ENCODE data around the gene CNR2.

CNR2 gene
- 0 to 2.5 (median 0.05) reads per million in 17 experiments for total RNA-seq

DNA sequence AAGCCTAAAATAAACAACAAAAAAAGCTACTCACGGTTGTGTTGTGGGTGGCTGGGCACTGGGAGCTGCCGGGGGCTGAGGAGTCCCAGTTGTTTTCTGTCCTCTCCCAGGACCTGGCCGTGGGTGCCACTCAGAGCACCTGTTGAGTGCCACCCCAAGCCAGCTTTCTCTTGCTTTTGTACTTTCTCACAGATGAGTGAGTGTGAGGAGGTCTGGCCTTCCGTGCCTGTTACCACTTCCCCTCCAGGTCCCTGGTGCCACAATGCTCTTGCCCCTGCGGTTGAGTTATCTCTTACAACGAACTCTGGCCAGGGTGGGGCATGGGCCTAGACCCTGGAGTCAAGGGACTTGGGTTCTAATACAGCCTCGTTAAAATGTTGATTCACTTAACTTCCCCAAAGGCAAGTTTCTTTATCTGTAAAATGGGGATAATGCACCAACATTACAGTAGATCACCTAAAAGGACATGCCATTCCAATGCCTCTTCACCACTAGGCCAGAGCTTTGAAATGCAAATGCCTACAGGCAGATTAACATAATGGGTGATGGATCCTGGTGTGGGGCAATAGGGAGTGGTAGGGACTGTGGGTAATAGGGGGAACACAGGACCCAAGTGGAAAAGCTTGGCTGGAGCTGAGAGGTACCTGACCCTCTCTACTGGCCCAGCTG, at the start of gene CNR2:
CNR2 (minus strand) TSS at position 151 of the 669 bp plus-strand sequence. CDS start 37,745 bp downstream, outside the sequence.
- peak in 1 of 4 experiments; percentile 26 for DNase-seq

DNA sequence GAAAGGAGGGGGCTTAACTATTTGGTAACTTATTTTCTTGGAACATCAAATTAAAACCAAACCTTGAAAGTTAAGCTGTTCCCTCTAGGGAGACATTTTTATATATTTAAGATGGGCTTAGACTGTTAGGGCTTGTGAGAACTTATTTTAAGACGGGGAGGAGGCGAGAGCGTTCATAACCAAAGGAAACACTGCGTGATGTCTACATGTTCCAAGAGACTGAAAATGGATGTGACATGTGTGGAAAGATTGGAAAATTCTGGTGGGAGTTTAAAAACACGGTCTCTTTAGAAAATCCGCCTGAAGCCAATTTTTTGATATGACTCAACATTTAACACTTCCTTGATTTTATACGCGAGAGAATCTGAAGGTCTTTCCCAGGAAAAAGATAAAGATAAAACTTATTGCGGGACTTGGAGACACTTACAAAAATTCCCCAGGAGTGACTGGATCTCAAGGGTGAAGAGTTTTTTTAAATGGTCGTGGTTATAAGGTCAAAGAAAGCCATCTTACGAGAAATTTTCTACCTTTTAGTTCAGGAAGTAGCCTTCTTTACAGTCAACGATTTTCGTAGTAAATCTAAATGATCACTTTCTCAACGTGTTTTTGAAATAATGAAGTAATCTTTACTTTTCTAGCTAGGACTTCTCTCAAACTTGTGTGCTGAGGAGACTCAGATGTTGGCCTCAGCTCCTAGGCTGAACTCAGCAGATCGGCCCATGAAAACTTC, 47.3 kb upstream of the CNR2 start:
- peak; percentile 21 to 59 (median 38) for DNase-seq

- DNase-seq, result peak; percentile 97 to 99 (median 98)
These were observed 46.5 kb upstream of the CNR2 start, which contains the start of gene PNRC2 for GRCh38 chr1:23959461-23960290. Gene PNRC2 (plus strand): TSS chr1:23959828. CDS start chr1:23961458, 1,630 bp downstream.

DNA sequence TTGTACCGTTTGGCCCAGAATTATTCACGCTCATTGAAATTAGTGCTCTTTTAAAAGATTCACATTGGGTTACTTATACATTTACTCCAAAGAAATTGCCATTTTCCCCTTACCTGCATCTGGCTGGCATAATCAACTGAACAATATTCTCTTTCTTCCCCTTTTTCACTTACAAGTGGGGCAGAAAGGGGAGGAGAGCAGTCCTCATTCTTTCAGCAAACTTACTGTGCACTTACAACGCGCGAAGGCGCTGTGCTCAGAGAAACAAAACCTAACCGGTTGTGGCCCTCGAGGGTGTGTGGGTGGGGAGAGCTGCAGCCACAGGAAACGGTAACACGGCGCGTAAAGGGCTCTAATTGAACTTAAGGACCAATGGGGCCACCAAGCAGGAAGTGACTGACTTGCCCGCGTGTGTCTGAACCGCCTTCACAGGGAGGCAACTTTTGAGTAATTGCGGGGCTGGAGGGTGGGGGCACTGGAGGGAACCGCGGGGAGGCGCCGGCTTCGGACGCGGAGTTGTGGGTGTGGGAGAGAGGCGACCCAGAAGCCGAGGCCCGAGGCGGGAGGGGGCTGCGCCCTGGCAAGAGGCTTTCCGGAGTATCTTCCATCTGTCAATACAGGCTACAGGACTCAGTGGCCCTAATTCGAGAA, 45.8 kb upstream of the CNR2 start:
- peak; percentile 97 to 99 (median 98) for DNase-seq

GRCh38 chr1:23958040-23958809, 45.1 kb upstream of the CNR2 start:
- peak; percentile 32 to 49 (median 38) for DNase-seq

GRCh38 chr1:23957096-23957495, 43.9 kb upstream of the CNR2 start:
- DNase-seq, result no peak

GRCh38 chr1:23953020-23953419, 39.9 kb upstream of the CNR2 start:
- no peak for DNase-seq

DNA sequence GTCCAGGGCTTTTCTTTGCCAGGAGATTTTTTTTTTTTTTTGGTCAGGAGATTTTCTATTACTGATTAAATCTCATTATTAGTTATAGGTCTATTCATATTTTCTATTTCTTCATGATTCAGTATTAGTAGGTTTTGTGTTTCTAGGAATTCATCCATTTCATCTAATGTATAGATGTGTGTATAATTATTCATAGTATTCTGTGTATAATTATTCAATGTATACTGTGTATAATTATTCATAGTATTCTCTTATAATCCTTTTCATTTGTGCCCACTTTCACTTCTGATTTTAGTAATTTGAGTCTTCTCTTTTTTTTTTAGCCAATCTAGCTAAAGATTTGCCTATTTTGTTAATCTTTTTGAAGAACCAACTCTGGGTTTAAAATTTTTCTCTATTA, 34.2 kb upstream of the CNR2 start:
- DNase-seq, result no peak

- DNase-seq, result no peak
These were observed 23.5 kb upstream of the CNR2 start for GRCh38 chr1:23936481-23937176.

DNA sequence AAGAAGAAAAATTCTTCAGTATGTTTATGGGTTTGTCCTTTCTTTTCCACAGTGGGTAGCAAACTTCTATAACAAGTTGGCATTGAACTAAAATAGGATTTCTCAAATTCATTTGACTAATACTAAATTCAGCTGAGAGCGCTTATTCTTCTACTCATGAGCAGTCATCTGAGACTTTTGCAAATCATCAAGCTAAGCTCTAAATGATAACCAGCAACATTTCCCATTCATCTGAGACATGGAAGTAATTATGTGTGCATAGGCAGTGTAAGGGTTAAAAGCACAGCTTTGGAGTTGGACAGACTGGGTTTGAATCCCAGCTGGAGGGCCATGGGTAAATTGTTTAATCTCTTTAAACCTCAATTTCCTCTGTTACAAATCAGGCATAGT, 18.3 kb upstream of the CNR2 start:
- no peak for DNase-seq

GRCh38 chr1:23930861-23931490, 17.8 kb upstream of the CNR2 start:
- peak; percentile 56 to 88 (median 67) for DNase-seq

GRCh38 chr1:23930270-23930669, 17.1 kb upstream of the CNR2 start:
- DNase-seq, result no peak

DNA sequence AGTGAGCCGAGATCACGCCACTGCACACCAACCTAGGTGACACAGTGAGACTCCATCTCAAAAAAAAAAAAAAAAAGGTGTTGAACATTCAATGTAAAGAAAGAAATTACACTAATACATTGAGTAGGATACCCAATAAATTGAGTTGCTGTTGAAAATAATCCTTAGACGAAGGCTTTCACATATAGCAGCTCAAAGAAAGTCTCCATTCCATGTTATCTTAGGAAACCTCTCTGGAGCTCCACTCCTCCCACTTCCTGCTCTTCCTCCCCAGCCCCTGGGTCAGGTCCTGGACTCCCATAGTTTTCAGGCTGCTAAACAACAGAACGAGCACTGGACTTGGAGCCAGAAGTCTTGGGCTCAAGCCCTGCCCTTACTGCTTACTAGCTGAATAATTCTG, 15.6 kb upstream of the CNR2 start:
- no peak for DNase-seq

DNA sequence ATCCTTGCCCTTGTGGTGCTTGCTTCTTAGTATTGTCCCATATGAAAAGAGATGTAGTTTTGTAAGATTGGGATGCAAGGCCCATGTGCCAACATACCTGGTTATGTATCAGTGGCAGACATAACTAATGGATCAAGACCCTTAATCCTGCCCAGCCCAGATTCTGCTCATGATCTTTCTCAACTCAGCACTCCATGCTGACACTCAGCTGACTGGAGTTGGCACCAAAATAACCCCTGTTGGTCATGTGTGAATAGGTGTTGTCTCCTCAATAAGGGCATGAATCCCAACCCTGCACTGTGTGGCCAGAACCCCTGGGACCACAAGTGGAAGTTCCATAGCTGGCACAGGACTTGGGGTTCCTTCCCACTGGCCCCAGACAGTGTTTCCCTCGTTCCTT, 13.9 kb upstream of the CNR2 start:
- DNase-seq, result no peak

- no peak for DNase-seq
These were observed 12.1 kb upstream of the CNR2 start for GRCh38 chr1:23925279-23925678.

DNA sequence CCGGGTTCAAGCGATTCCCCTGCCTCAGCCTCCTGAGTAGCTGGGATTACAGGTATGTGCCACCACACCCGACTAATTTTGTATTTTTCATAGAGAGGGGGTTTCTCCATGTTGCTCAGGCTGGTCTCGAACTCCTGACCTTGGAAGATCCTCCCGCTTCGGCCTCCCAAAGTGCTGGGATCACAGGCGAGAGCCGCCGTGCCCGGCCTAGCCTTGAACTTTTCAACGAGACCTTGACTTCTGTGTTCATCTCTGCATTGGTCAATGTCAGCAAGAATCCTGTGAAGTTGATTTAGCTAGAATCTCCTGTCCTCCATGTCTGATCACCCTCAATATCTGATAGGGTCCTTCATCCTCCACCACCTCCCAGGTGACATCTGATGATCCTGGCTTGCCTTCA, 11.4 kb upstream of the CNR2 start:
- DNase-seq, result no peak

DNA sequence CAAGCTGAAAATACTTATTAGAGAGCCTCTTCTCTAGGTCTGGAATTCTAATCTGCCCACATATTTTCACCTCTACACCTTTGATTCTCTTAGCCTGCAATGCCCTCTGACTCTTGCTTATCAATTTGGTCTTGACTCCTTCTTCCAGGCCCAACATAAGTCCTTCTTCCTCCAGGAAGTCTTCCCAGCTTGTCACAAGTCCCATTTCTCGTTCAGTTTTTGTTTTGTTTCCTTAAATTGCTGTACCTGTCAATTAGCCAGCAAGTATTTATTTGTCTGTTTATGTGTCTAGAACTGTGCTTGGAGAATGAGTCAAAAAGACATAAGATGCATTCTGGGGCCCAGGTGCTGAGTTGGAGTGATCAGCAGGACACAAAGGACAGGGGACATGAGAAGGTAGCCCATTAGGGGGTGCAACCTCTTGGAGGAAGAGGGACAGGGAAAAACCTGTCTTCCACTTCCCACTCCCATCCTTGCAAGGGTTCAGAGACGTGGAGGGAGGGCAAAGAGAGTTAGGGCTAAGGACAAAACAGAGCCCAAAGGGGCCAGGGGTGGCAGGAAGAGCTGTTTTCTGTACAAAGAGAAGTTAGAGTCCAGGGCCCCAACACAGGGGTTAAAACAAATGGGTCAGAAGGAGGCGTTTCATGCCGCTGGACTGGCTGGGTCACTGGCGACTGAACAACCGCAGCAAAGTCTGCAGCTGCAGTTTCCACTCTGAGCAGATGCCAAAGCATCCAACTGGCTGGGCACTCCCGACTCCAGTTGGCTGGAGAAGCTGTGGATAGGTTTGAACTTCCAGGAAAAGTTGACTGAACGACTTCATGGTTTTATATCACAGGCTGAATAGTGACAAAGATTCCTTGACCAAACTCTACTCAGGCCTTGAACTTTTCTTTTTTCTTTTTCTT, 10.7 kb upstream of the CNR2 start:
- no peak for DNase-seq

DNA sequence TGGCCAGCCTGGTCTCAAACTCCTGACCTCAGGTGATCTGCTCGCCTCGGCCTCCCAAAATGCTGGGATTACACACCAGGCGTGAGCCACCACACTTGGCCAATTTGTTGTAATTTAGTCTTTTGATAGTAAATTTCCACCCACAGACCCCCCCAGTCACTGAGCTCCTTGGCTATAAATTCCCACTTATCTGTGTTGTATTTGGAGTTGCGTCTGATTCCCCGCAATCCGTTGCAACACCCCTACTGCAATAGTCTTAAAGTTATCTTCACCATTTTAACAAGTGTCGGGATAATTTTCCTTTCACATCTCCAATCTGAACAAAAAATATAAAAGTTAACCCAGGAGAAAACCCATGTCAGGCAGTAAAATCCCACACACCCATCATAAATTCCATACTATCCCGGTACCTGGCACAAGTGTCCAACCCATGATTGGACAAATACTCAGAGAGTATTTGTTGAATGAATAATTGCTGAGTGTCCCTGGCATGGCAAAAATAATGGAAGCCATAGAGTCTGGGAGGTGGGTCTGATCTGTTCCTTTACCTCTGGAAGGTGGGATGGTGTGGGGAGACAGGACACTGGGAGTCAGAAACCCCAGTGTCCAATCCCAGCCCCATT, 9.3 kb upstream of the CNR2 start:
- DNase-seq, result no peak
